Activated T-cell treated with anti-CD3 and anti-CD28 coated beads, Interleukin-2, amount 50 U/mL, for 72 hours (primary cell): ENCODE data around the gene PIPOX. TPM values are rescaled to one million over a fixed set of nuclear protein-coding genes. Genes with fewer than 3 reads are reported as not detected.

Experiments
- ATAC-seq, 2 donors: fragments of 150-1000 bp; cut with Tn5 transposase; replicated peaks in 1 of 2; 2 replicates each; pipeline ENCODE4 v1.10.0; 2021; ENCODE audit warnings: moderate library complexity in 2 of 2, mild to moderate bottlenecking in 1 of 2
- DNase-seq, 2 donors: peaks; one replicate each; pipeline ENCODE4 v3.0.0; 2021 to 2022; ENCODE audit warnings: mixed read lengths in 1 of 2
- H3K27ac Mint-ChIP-seq: one replicate; pipeline ENCODE4 v1.8.0; 2022; ENCODE audit warnings: mild to moderate bottlenecking, moderate library complexity, mixed read lengths
- H3K27me3 Mint-ChIP-seq: one replicate; pipeline ENCODE4 v1.8.0; 2022; ENCODE audit warnings: low read depth, mixed read lengths
- H3K36me3 Mint-ChIP-seq, 2 donors: one replicate each; pipeline ENCODE4 v1.8.0; 2022; ENCODE audit warnings: mixed read lengths in 2 of 2, mild to moderate bottlenecking in 1 of 2; ENCODE audit not compliant: insufficient read depth in 2 of 2
- H3K4me1 Mint-ChIP-seq: one replicate; pipeline ENCODE4 v1.8.0; 2022; ENCODE audit warnings: low read depth, mixed read lengths
- H3K4me3 Mint-ChIP-seq, 2 donors: one replicate each; pipeline ENCODE4 v1.8.0; 2022; ENCODE audit warnings: mild to moderate bottlenecking in 2 of 2, mixed read lengths in 2 of 2, moderate library complexity in 2 of 2
- H3K9me3 Mint-ChIP-seq, 2 donors: one replicate each; pipeline ENCODE4 v1.8.0; 2022; ENCODE audit warnings: mixed read lengths in 2 of 2
- total RNA-seq, 2 donors: library from RNA; stranded (reverse); gene quantifications; one replicate each; pipeline ENCODE4 v1.2.3, GENCODE V29; 2022

The PIPOX gene
- total RNA-seq, 2 donors from 2014 or later, result 9.4 to 13.7 TPM

DNA sequence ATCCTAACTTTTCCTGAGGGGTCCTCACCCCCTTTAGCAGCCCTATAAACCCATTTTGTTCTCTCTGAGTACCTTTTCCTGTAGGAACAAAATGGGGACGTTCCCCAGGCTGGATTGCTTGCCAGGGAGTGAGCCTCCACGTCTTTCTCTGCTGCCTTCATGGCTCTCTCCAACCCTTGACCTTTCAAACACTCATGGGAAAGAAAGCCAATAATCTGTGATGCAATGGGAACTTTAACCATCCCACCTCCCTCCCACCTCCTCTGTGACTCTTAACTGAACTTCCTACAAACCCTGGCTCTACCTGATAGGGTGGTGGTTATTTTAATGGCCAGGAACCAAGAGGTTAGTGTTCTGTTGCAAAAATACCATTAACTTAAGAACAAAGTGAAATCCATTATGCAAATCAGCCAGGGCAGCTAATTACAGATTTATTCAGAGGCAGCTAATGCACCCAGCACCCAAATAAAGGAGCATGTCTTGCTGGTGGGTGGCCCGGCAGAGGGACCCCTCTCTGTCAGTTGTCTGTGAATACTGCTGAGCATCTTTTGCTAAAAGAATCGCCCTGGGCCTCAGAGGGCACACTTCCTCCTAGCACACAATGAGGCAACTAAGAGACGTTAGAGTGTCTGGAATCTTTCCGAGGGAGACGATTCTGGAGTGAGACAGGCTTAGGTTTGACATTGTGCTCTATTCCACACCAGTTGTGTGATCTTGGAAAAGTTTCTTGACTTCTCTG, 3.0 kb downstream of the PIPOX start:
- Mint-ChIP-seq H3K27me3 (peaks cover 29% of the 10 kb centered on the region), H3K27ac (no peak overlapping the region), H3K36me3 (no peaks in the 10 kb centered on the region), H3K4me3 (no peak overlapping the region), H3K9me3 (no peaks in the 10 kb centered on the region), H3K4me1 (peaks cover 18% of the 10 kb centered on the region)
- ATAC-seq, result no peak
- no peak for DNase-seq

GRCh38 chr17:29046473-29046839, 3.5 kb downstream of the PIPOX start:
- no peak overlapping the region for H3K27ac Mint-ChIP-seq
- H3K36me3 Mint-ChIP-seq, result no peaks in the 10 kb centered on the region
- ATAC-seq (no peak), DNase-seq (no peak)
- no peaks in the 10 kb centered on the region for H3K9me3 Mint-ChIP-seq
- no peak overlapping the region for H3K4me3 Mint-ChIP-seq
- H3K27me3 Mint-ChIP-seq, result peaks cover 29% of the 10 kb centered on the region
- H3K4me1 Mint-ChIP-seq, result peaks cover 18% of the 10 kb centered on the region

DNA sequence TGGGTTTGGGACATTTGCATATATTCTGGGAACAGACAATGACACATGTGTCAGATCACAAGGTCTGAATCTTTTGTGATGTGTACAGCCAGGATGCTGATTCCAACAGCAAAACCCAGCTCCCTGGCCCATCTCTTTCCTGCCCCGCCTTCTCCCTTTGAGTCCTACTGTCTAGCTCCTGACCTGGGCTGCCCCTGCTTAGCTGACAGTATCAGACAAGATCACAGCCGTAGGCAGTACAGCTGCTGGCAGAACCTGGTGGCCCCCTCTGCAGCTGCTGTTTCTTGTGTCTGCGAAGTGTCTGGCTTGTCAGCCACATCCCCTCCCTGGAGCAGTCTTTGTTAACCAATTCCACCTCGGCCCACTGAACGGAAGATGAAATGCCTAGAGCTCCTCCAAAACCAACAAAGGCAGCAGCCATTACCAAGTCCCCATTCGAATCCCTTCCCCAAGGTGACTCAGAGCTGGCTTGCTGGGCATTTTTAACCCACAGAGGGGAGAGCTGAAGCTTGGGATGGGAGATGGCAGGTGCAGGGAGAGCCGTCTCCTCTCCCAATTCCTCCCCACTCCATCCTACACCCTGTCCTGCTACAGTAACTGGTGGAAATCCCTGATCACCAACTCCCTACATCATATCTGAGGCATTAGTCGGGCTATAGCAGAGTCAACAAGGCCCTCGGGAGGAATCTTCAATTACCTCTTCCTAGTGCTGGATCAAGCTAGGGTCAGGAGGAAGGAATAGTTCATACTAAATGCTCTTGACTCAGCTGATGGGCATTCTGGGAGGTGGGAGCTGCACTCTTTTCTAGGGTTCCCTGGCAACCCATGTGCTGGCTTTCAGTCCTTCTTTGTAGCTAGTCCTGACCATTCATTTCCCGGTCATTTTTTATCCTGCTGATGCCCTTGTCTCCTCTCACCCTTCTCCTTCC, 5.8 kb downstream of the PIPOX start:
- no peaks in the 10 kb centered on the region for H3K9me3 Mint-ChIP-seq
- no peak for DNase-seq
- H3K36me3 Mint-ChIP-seq, result no peaks in the 10 kb centered on the region
- peaks cover 29% of the 10 kb centered on the region for H3K27me3 Mint-ChIP-seq
- no peak overlapping the region for H3K4me3 Mint-ChIP-seq
- no peak overlapping the region for H3K27ac Mint-ChIP-seq
- peak in 1 of 2 donors; percentile 17 for ATAC-seq
- peaks cover 9% of the 10 kb centered on the region for H3K4me1 Mint-ChIP-seq

DNA sequence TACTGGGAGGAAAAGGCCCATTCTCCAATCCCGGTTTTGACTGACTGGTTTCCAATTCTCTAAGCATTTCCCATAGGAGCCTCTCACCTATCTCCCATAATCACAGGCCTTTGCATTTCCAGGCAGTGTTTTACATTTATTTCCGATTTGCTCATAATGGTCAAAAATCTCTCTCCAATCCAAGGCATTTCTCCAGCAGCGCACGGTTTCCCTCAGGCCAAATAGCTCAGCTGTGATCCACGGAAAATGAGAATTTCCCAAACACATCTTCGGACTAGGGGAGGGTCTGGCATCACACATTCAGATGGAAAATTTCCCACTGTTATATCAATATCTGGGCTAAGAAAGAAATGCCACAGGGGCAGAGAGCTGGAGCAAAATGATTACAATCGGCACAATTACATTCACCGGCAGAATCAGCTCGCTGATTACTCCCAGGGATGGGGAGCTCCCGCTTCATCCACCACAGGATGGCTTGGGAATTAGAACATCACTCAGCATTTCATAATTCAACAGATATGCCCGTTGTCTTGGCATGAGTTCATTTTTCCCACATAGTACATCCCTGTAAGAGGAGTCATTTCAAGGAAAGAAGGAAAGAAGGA, 6.7 kb downstream of the PIPOX start:
- ATAC-seq (no peak), DNase-seq (no peak)
- H3K4me3 Mint-ChIP-seq, result no peak overlapping the region
- H3K9me3 Mint-ChIP-seq, result no peaks in the 10 kb centered on the region
- H3K27me3 Mint-ChIP-seq, result peaks cover 29% of the 10 kb centered on the region
- H3K27ac Mint-ChIP-seq, result no peak overlapping the region
- H3K36me3 Mint-ChIP-seq, result no peaks in the 10 kb centered on the region
- peaks cover 9% of the 10 kb centered on the region for H3K4me1 Mint-ChIP-seq

- Mint-ChIP-seq H3K4me1 (peaks cover 9% of the 10 kb centered on the region), H3K4me3 (no peak overlapping the region), H3K36me3 (no peaks in the 10 kb centered on the region), H3K9me3 (no peaks in the 10 kb centered on the region), H3K27ac (no peak overlapping the region), H3K27me3 (peaks cover 29% of the 10 kb centered on the region)
- ATAC-seq (no peak), DNase-seq (no peak)
Measured at GRCh38 chr17:29050176-29050575, 7.2 kb downstream of the PIPOX start.

GRCh38 chr17:29051194-29051593, 8.3 kb downstream of the PIPOX start:
- peaks cover 25% of the 10 kb centered on the region for H3K27me3 Mint-ChIP-seq

DNA sequence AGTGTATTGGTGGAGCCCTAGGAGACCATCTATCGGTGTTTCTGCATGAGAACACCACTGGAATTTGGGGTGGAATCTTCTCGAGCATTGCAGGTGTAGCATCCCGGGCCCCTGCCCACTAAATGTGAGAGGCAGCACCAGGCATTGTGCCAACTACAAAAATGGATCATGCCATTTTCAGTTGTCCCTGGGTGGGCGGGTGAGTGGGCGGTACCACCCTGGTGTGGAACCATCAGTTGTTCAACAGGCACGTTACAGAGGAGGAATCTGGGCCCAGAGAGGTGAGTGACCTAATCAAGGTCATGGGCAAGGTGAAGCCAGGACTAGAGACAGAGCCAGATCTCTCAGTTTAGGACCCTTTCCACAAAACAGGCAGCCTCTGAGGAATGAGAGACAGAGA, 8.8 kb downstream of the PIPOX start:
- H3K4me3 Mint-ChIP-seq, result no peak overlapping the region
- no peak overlapping the region for H3K27ac Mint-ChIP-seq

More at GRCh38 chr17:29051194-29051593, 8.3 kb downstream of the PIPOX start:
- no peak for ATAC-seq
- Mint-ChIP-seq H3K9me3 (no peaks in the 10 kb centered on the region), H3K27ac (no peak overlapping the region), H3K4me1 (peaks cover 9% of the 10 kb centered on the region), H3K36me3 (no peaks in the 10 kb centered on the region), H3K4me3 (no peak overlapping the region)
- DNase-seq, result no peak

GRCh38 chr17:29054835-29055234, 11.9 kb downstream of the PIPOX start:
- Mint-ChIP-seq H3K36me3 (no peaks in the 10 kb centered on the region), H3K4me3 (no peak overlapping the region), H3K27me3 (peaks cover 2% of the 10 kb centered on the region), H3K4me1 (peaks cover 6% of the 10 kb centered on the region), H3K9me3 (no peaks in the 10 kb centered on the region), H3K27ac (no peak overlapping the region)
- DNase-seq (no peak), ATAC-seq (no peak)

More for the DNA sequence above, 8.8 kb downstream of the PIPOX start:
- Mint-ChIP-seq H3K27me3 (peaks cover 19% of the 10 kb centered on the region), H3K9me3 (no peaks in the 10 kb centered on the region), H3K36me3 (no peaks in the 10 kb centered on the region), H3K4me1 (peaks cover 9% of the 10 kb centered on the region)
- DNase-seq, result no peak
- ATAC-seq, result no peak

DNA sequence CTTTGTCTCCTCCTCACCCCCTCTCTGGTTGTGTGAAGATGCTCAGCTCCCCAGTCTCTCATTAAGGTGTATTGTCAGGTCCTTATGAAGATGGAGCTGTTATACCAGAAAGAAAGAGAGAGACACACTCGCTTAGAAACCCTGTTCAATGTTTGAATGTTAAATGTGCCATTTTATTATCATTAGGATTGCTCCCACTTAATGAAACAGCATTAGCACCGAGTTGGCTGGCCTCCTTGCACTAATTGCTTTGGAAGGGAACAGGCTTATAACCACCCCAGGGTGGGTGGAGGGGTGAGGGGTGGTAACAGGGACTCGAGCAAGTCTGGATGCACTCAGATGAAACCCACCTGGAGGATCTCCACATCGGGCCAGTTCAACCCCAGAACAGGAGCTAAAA, 14.4 kb downstream of the PIPOX start:
- H3K27ac Mint-ChIP-seq, result no peak overlapping the region
- ATAC-seq (no peak), DNase-seq (no peak)
- H3K27me3 Mint-ChIP-seq, result no peaks in the 10 kb centered on the region
- H3K4me1 Mint-ChIP-seq, result peaks cover 19% of the 10 kb centered on the region
- H3K9me3 Mint-ChIP-seq, result no peaks in the 10 kb centered on the region
- no peaks in the 10 kb centered on the region for H3K36me3 Mint-ChIP-seq
- H3K4me3 Mint-ChIP-seq, result no peak overlapping the region

DNA sequence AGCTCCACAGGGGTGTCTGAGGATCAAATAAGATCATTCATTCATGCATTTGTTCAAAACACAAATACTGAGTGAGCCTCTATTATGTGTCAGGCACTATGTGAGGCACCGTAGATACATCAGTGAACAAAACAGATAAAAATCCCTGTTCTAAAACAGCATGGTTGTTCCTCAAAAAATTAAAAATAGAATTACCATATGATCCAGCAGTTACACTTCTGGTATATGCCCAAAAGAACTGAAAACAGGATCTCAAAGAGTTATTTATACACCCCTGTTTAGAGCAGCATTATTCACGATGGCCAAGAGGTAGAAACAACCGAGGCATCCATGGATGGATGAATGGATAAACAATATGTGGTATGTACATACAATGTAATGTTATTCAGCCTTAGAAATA, 15.4 kb downstream of the PIPOX start:
- Mint-ChIP-seq H3K27me3 (no peaks in the 10 kb centered on the region), H3K4me3 (no peak overlapping the region), H3K36me3 (no peaks in the 10 kb centered on the region), H3K27ac (no peak overlapping the region), H3K9me3 (no peaks in the 10 kb centered on the region), H3K4me1 (peaks cover 19% of the 10 kb centered on the region)
- no peak for DNase-seq
- no peak for ATAC-seq

DNA sequence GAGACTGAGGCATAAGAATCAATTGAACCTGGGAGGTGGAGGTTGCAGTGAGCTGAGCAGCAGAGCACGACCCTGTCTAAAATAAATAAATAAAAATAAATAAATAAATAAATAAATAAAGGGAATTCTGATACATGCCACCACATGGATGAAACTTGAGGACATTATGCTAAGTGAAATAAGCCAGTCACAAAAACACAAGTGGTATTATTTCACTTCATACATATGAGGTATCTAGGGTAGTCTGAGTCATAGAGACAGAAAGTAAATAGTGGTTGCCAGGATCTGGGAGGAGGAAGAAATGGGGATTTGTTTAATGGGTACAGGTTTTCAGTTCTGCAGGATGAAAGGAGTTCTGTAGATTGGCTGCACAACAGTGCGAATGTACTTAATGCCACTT, 16.3 kb downstream of the PIPOX start:
- H3K27ac Mint-ChIP-seq, result no peak overlapping the region
- H3K9me3 Mint-ChIP-seq, result no peaks in the 10 kb centered on the region
- ATAC-seq, result no peak
- H3K4me1 Mint-ChIP-seq, result peaks cover 19% of the 10 kb centered on the region
- H3K36me3 Mint-ChIP-seq, result no peaks in the 10 kb centered on the region
- no peaks in the 10 kb centered on the region for H3K27me3 Mint-ChIP-seq
- no peak overlapping the region for H3K4me3 Mint-ChIP-seq
- no peak for DNase-seq

DNA sequence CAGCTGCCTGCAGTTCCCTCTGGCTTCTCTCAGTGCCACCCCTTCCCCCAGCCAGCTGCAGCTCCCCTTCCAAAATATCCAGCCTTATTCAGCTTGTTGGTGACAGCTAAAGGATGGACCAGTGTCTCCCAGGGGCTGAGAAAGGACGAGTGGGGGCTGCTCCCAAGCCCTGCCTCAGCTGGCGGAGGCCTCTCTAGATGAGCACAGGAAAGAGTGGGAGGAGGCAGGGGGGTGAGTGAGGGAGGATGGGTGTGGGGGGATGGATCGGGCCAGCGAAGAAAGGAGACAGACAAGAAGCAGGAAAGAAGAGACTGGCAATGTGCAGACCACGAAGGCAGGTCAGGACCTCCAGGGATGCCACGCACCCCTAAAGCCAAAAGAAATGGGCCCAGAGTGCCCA, 17.5 kb downstream of the PIPOX start:
- H3K4me1 Mint-ChIP-seq, result peaks cover 19% of the 10 kb centered on the region
- H3K4me3 Mint-ChIP-seq, result no peak overlapping the region
- H3K36me3 Mint-ChIP-seq, result no peaks in the 10 kb centered on the region
- H3K27me3 Mint-ChIP-seq, result no peaks in the 10 kb centered on the region
- H3K27ac Mint-ChIP-seq, result no peak overlapping the region
- DNase-seq (no peak), ATAC-seq (no peak)
- H3K9me3 Mint-ChIP-seq, result no peaks in the 10 kb centered on the region

- H3K4me3 Mint-ChIP-seq, result no peak overlapping the region
Measured at GRCh38 chr17:29061036-29061435, 18.1 kb downstream of the PIPOX start.

More at GRCh38 chr17:29061036-29061435, 18.1 kb downstream of the PIPOX start:
- H3K4me1 Mint-ChIP-seq, result peaks cover 19% of the 10 kb centered on the region
- ATAC-seq, result no peak
- no peak overlapping the region for H3K27ac Mint-ChIP-seq
- no peaks in the 10 kb centered on the region for H3K27me3 Mint-ChIP-seq
- no peaks in the 10 kb centered on the region for H3K36me3 Mint-ChIP-seq
- H3K9me3 Mint-ChIP-seq, result no peaks in the 10 kb centered on the region
- no peak for DNase-seq
